HS-27A (cell line): Measurements from ENCODE around the gene RGS3.

Source experiments
- DNase-seq: peaks from one replicate; pipeline ENCODE4 v3.0.0-alpha.2; 2012; ENCODE audit warnings: low read depth, missing footprints

Gene RGS3

DNA sequence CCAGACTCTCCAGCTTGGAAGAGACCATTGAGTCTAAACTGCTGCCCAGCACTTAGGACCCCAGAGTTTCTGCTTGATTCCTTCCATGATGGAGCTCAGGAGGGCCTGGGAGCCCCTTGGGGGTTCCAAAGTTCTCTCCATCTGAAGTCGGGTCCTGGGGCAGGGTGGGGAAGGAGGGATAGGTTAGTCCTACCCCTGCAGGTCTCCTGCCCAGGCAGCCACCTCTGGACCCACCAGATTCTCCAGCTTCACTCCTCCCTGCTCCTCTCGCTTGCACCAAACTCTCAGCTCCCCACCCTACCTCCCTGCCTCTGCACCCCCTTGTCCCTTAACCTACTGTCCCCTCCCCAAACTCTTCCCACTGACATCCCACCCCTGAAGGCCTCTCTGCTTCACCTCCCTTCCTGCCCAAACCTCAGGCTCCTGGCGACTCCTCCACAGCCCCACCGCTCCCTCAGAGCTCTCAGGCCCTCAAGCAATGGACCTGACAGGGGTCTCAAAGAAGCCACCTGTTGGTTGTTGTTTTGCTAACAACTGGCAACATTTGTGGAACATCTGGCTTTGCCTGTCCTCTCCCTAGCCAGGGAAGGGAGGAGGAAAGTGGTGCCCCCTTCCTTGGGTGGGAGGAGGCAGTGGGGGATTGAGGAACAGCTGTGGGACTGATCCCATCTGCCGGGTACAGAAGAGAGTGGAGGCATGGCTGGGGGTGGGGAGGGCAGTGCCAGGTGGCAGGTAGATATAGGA is 137.5 kb downstream of the RGS3 start:
- DNase-seq, result no peak

DNA sequence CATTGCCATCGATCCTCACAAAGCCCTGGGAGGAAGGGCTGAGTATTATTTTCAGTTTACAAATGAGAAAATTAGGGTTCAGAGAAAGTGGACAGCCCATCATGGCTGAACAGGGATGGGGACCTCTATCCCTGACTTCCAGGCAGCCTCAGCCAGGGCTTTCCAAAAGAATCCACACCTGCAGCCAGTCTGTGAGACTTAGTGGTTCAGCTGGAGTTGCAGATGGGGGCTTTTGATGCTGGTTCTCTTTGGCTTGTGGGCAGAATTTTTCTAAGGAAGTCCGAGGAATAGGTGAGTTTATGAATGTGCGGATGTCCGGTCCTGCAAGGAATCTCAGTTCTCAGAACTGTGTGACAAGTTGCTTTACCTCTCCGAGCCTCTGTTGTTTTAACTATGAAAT is 138.1 kb downstream of the RGS3 start:
- DNase-seq, result no peak

DNA sequence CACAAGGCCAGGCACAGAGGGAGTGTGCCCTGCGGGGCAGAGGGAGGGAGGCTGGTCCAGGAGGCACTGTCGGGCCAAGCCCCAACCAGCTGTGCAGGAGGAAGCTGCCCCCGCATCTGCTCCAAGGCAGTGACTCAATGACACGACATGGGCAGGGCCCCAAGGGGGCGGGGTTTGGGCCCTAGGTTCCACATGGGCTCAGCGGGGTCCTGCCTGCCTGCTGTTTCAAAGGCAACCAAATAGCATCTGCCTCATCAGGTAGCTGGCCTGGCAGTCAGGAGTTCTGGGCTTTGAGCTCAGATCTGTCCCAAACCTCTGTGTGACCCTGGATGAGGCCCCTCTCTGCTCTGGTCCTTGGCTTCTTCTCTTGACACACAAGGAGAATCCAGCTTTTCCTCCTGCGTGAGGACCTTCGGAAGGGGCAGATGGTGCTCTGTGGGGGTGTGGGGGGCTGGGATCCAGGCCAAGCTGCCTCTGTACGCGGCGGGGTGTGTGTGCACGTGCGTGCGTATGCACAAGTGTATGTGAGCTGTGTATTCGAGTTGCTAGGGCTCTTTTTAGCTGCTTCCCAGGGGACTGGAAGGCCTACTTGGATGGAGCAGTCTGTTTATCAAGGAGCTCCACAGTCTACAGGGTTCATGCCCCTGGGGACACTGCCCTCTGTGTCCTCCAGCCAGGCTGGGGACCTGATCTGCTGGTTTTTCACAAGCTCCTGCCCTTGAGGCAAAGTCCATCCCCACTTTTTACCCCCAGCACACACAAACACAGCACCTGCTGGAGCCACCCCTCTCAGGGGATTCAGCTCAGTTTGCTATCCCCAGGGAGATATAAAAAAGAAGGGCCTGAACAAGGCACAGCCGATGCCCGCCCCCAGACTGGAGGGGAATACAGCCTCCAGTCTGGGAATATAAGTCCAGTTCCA is 138.9 kb downstream of the RGS3 start:
- no peak for DNase-seq

DNA sequence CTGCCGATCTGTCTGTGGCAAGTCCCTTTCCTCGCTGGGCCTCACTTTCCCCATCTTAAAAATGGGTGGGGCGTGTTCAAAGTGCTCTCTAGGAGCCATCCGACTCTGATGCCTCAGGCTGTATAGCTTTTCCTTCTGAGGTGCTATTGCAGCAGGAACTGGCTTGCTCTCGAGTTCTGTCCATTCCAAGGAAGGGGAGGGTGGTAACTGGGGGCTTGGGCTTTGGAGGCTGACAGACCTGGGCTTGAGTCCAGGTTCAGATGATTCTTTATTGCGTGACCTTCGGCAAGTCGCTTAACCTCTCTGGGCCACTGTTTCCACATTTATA is 139.5 kb downstream of the RGS3 start:
- DNase-seq, result no peak

DNA sequence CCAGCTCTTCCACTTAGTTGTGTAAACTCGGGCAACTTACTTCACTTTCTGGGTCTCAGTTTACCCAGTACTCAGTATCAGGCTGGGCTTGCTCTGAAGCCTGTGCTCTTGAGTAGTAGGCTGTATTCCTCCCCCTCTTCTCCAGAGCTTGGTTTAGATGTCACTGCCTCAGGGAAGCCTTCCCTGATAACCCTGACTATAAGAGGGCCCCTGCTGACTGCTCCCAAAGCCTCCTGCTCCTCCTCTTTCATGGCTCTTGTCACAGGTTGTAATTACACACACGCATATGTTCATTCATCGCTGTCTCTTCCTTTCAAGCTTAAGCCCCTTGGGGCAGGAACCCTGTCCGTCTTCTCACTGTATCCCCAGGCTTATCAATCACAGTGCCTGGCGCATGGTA is 140.2 kb downstream of the RGS3 start:
- DNase-seq, result no peak

DNA sequence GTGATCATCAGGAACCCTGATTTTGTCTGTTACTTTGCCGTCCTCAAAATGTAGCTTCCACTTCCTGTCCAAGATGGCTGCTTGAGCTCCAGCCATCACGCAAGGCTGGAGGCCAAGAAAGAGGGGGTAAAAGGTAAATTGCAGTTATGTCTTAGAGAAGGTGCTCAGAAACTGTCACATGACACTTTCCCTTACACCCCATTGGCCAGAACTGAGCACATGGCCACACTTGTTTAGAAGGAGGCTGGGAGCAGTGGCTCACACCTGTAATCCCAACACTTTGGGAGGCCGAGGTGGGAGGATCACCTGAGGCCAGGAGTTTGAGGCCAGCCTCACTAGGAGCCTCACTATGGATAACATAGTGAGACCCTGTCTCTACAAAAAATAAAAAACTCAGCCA is 140.9 kb downstream of the RGS3 start:
- DNase-seq, result no peak

DNA sequence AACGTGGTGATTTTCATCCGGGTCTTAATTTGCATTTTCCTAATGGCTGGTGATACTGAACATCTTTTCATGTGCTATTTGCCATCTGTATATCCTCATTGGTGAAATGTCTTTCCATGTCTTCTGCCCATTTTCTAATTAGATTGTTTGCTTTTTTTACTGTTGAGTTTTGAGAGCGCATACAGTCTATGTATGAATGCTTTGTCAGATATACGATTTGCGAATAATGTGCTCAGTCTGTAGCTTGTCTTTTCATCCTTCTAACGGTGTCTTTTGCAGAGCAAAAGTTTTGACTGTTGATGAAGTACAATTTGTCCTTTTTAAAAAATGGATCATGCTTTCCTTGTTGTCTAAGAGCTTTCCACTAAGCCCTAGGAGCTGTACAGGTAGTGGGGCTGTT is 143.0 kb downstream of the RGS3 start:
- DNase-seq, result no peak

DNA sequence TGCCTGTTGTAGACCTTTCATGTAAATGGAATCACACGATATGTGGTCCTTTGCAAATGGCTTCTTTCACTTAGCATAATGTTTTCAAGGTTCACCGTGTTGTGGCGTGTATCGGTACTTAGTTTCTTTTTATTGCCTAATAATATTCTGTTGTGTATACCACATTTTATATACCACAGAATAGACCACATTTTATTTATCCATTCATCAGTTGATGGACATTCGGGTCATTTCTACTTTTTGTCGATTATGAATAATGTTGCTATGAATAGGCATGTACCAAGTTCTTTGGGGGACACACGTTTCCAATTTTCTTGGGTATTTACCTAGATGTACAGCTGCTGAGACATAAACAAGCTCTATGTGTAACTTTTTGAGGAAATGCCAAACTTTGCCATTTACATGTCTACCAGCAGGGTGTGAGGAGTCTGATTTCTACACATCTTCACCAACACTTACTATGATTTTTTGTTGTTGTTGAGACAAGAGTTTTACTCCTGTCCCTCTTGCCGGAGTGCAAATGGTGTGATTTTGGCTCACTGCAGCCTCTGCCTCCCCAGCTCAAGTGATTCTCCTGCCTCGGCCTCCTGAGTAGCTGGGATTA is 144.7 kb downstream of the RGS3 start:
- DNase-seq, result no peak

DNA sequence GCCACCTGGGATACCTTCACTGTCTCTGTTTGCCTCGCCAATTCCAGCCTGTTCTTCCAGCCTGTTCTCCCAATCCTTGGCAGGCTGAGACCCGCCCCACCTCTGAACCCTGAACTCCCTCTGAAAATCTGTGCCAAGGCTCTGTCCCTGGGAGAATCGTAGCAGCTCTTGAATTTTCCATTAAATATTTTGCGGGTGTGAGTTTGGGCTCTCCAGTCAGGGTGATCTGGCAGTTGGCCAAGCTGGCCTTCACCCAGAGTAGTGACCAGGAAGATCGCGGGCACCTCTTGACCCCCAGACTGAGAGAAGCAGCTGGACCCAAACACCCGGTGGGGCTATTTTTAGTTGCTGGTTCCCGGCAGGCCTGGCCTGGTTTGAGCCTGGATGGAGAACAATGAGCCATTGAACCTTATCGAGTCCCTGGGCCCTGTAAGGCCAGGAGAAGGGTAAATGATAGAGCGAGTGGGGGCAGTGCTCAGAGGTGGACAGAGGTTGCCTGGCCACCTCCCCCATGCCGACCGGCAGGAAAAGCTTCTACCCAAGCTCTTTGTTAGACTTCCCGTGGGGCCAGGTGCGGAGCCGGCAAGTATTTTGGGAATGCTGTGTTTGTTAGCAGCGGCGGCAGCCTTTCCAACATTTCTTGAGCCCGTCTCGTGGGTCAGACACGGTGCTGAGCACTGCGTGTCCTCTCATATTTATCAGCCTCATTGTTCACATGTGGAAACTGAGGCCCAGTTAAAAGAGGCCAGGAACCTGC is 146.2 kb downstream of the RGS3 start:
- no peak for DNase-seq

DNA sequence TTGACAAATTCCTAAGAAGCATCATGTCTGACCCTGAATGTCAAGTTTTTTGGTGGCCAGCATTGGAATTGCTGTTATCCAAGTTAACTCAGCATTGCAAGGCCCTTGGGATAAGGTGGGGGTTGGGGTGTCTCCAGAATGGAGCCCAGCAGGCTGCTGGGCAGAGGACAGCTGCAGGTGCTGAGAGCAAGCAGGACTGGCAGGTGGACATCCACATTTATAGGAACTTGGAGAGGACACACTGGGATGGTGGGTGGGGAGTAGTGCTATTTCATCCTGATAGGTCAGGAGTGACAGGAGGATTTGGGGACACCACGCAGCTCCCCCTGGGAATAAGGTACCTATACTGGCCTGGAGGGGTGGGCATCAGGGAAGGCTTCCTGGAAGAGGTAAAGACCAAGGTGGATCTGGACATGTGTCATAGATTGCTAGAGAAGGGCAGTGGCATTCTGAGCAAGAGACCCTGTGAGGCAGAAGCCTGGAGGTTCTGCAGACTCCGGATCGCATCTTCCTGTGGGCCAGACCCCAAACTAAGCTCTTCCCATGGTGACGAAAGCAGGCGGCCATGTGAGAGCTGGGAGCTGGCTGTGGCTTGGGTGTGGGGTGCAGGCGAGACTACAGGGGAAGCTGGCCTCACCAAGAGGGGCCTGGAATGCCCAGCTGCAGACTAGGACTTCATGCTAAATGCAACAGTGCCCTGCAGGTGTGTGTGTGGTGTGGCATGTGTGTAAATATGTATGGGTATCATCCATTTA is 148.1 kb downstream of the RGS3 start:
- DNase-seq, result no peak

DNA sequence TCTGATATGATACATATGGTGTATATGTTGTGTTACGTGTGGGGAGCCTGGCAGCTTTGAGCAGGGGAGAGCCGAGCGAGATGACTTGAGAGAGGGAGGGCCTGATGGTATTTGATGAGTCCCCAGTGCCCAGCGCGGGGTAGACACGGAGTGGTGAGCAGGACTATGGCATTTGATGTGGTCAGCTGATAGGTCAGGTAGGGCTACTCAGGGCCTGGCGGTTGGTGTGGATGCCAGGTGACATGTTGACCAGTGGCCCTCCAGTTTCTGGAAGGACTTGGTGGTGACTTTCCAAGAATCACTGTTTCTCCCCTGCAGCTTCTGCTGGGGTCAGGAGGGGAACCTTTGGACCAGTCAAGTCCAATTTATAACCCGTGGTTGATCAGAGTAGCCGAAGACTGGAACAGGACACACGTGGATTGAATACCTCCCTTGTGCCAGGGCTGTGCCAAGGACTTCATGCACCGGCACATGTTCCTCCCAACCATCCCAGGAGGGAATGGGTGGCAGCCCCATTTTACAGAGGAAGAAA is 148.8 kb downstream of the RGS3 start:
- DNase-seq, result no peak

DNA sequence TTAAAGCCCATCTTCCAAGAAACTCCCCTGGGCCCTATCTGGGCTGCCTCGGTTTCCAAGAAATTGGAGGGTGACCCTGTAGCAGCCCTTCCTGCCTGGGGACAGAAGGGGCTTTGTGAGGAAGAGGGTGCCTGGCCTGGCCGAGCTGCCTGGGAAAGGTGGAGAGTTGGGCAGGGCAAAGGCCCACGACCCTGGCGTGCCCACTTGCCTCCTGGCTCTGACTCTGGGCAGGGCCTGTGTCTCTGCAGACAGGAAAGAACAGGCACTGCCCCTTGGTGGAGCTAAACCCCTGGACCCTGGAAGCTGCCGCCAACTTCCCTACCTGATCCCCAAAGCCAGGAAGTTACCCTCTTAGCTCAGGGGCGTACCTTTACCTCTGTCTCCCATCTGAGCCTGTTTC is 149.3 kb downstream of the RGS3 start:
- DNase-seq, result no peak

DNA sequence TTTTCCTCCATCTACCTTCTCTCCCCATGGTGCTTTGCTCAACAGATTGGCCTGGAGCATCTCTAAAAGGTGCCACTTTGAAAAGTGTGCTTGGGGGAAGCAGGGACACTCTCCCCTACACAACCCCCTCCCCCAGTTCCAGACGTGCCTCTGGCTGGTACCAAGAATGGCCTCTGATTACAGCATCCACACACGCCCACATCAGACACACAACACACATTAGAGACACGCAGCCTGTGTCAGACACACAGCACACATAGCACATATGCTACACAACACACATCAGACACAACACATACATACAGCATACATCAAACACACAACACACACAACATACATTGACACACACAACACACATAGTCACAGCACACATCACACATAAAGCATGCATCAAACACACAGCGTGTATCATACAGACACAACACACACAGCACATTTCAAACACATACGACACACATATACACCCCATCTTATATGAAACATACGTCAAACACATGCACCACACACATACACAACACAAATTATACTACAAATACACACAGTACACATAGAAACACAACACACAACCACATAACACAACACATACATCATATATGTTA is 150.4 kb downstream of the RGS3 start:
- no peak for DNase-seq

DNA sequence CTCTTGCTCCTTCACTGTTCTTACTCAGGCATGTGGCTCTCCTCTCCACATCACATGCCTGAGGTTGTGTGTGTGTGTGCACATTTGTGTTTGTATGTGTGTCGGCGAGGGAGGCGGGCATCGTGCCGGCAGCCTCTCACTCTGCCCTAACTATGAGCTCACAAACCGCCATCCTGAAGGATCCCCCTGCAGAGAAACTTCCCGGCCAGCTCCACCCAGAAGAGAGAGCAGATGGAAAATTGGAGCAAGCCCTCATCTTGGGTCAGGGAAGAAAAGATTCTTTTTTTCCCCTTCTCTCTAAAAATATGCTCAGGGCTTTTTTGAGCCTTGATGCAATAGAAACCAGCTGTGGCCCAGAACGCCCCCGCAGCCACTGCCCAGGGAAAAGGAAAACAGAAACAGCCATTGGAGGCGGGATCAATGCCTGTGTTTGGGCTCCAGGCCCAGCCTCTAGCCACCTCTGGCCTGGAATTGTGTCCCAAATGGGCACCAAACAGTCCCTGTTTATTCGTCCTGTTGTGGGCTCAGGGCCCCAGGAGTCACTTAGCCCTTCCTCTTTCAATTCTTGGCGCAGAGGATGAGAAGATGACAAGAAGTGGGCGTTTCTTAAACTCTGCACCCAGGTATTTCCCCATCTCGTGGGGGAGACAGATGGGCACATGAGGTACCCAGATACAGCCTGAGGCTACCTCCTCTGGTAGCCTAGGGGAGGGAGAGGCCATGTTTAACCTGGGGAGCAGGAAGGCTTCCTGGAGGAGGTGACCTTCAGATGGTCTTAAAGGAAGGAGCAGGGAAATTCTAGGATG is 151.5 kb downstream of the RGS3 start:
- no peak for DNase-seq

DNA sequence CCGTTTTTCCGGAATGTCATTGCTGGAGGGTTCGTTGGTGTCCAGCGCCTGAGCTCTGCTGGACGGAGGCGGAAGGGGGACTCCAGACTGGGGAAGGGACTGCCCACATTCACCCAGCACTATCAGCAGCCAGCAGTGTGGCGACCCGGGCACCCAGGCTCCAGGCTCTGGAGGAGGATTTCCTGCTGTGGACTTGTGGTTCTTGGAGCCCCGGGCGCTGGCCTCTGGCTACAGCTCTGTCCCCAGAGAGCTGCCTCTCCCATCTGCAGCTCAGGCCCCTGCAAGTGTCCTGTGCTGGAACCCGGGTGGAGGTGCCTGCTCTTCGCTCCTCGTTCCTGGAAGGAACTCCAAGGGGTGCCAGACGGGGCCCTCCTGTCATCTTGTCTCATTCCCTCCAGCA is 152.6 kb downstream of the RGS3 start:
- no peak for DNase-seq

DNA sequence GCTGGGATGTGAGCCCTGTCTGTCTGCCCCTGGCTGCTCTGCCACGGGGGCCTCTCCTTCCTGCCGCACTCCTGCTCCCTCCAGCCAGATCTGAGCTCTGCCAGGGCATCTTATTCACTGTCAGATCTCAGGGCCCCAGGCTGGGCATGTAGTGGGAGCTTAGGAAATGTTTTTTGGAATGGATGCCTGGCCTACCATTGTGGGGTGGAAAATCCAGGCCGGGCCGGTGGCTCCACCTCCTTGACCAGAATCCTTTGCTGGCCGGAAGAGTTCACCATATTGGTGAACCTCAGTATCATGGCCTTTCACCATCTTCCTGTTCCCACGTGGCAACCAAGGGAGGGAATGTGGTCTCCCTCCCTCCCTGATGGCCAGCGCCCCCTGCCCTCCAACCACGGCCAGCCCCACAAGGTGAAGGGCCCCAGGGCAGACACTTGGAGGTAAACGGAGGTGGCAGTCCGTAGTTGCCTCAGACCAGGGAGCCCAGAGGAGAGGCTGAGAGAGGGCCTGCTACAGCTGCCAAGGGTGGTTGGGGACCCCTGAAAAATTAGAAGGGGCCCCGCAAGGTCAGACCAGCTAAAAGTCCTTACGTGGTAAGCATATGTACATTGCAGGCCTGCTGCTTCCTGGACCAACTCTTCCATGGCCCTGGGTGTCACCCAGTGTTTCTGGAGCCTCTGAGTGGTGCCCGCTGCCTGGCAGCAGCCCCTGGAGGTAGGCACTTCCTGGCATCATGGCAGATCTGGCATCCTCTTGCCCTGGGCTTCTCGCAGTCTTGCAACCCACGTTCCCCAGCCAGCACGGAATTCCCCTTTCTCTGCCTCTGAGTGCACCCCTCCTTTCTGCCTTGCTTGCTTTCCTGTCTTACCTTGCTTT is 153.3 kb downstream of the RGS3 start:
- no peak for DNase-seq

DNA sequence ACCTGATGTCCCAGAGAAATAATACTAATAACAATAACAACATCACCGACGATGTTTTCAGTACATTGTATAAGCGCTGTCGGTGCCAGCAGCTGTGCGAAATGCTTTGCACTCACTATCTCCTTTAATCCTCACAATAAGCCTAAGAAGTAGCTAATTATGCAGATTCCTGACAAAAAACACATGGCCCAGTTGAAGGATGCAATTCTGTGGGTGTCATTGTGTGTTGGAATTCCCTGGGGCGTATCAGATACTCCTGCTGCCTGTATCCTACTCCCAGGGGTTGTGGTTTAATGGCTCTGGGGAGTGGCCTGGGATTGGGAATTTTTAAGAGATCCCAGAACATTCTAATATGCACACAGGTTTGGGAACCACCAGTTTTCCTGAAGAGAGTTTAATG is 154.0 kb downstream of the RGS3 start:
- DNase-seq, result no peak

DNA sequence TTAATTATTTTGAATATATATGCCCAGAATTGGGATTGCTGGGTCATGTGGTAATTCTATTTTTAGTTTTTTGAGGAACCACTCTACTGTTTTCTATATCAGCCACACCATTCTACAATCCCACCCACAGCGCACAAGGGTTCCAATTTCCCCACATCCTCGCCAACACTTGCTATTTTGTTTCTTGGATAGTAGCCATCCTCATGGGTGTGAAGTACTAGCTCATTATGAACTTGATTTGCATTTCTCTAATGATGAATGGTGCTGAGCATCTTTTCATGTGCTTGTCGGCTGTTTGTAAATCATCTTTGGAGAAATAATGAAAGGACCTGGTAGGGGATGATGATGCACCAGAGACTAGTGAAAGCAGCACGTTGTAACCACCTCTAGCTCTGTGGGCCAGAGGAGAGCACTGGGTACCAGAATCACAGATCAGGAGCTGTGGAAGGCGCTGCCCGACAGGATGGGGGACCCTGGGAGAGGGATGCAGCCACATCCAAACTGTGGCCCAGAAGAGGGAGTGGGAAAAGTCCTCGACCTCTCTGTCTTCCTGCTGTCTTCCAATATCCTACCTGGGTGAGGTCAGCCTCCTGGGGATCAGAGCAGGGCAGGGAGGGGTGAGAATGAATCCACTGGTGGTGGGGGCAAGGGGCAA is 155.4 kb downstream of the RGS3 start:
- no peak for DNase-seq
